NCI-H345 treated with DMSO at 0.1 percent for 48 hours (cell line): Measurements from ENCODE around the gene LSM8.
"Not testable (repeated sequence)": the region's sequence is repeated elsewhere in the genome, so short reads cannot be mapped to it uniquely, and the experiment has no call there.

Experiments
- DNase-seq: peaks from one replicate; lab custom pipeline; 2025; ENCODE audit not compliant: unreplicated experiment; lab: John Stamatoyannopoulos, UW

Gene LSM8

GRCh38 chr7:118202061-118202460, 18.1 kb downstream of the LSM8 start:
- DNase-seq = no peak

GRCh38 chr7:118214051-118214832, 30.3 kb downstream of the LSM8 start:
- DNase-seq = peak; percentile 91

GRCh38 chr7:118214833-118215182, 30.8 kb downstream of the LSM8 start:
- peak; percentile 43 for DNase-seq

GRCh38 chr7:118217210-118217619, 33.3 kb downstream of the LSM8 start:
- no peak for DNase-seq

GRCh38 chr7:118218413-118219156, 34.6 kb downstream of the LSM8 start:
- DNase-seq = no peak

GRCh38 chr7:118219157-118219512, 35.2 kb downstream of the LSM8 start:
- DNase-seq = no peak

- DNase-seq = no peak
These were observed 36.6 kb downstream of the LSM8 start for GRCh38 chr7:118220583-118220982.

- no peak for DNase-seq
These were observed 38.6 kb downstream of the LSM8 start for GRCh38 chr7:118222591-118222990.

- DNase-seq = no peak
These were observed 40.6 kb downstream of the LSM8 start, which contains the start of gene ANKRD7 for GRCh38 chr7:118224521-118224920. Gene ANKRD7, plus strand, starts transcription at chr7:118224704. Its CDS starts 127 bp downstream, at chr7:118224831.

- no peak for DNase-seq
These were observed 48.9 kb downstream of the LSM8 start for GRCh38 chr7:118232837-118233236.

- DNase-seq = no peak
These were observed 49.8 kb downstream of the LSM8 start for GRCh38 chr7:118233799-118234198.

- DNase-seq = no peak
These were observed 55.0 kb downstream of the LSM8 start for GRCh38 chr7:118239014-118239413.

- not testable (repeated sequence) for DNase-seq
These were observed 56.4 kb downstream of the LSM8 start for GRCh38 chr7:118240320-118240719.
